ENCODE data around the gene CCR9. TPM values are rescaled to one million over a fixed set of nuclear protein-coding genes. Genes with fewer than 3 reads are reported as not detected.
A peak's percentile ranks its signal among the peaks of the same experiment; 100 is the strongest.

Gene CCR9
- total RNA-seq, 4 donors from 2014 or later, result 2.1 to 7.4 (median 3.7) TPM

DNA sequence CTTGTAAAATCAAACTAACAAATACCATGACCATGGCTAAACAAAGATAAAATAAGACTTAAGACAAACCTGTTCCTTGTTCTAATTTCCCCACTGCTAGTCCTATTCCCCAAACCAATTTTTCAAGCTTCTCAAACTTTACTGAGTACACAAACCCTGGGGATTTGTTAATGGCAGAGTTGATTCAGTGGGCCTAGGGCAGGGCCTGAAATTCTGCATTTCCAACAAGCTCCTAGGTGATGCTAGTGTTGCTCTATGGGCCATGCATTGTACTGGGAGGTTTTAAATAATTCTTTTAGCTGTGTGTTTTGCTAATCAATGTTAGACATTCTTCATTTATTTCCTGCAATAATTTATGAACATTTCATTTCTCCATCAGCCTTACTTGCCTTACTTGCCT is 13.3 kb upstream of the CCR9 start:
- no peak for TF ChIP-seq POLR2A (IDR thresholded peaks at IDR 0.05)
- TF ChIP-seq, protein P1, sequence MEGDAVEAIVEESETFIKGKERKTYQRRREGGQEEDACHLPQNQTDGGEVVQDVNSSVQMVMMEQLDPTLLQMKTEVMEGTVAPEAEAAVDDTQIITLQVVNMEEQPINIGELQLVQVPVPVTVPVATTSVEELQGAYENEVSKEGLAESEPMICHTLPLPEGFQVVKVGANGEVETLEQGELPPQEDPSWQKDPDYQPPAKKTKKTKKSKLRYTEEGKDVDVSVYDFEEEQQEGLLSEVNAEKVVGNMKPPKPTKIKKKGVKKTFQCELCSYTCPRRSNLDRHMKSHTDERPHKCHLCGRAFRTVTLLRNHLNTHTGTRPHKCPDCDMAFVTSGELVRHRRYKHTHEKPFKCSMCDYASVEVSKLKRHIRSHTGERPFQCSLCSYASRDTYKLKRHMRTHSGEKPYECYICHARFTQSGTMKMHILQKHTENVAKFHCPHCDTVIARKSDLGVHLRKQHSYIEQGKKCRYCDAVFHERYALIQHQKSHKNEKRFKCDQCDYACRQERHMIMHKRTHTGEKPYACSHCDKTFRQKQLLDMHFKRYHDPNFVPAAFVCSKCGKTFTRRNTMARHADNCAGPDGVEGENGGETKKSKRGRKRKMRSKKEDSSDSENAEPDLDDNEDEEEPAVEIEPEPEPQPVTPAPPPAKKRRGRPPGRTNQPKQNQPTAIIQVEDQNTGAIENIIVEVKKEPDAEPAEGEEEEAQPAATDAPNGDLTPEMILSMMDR (IDR thresholded peaks at IDR 0.05), result no peak
- H3K36me3 ChIP-seq, result no peaks in the 10 kb centered on the region
- peak overlapping the region in 2 of 4 donors; percentile 37 to 55 for H3K27ac ChIP-seq
- H3K9me3 ChIP-seq, result no peaks in the 10 kb centered on the region
- no peak for DNase-seq
- no peak overlapping the region for H3K4me3 ChIP-seq
- peaks cover 0 to 16% (median 2%) of the 10 kb centered on the region in 4 donors for H3K4me1 ChIP-seq
- no peaks in the 10 kb centered on the region for H3K27me3 ChIP-seq

DNA sequence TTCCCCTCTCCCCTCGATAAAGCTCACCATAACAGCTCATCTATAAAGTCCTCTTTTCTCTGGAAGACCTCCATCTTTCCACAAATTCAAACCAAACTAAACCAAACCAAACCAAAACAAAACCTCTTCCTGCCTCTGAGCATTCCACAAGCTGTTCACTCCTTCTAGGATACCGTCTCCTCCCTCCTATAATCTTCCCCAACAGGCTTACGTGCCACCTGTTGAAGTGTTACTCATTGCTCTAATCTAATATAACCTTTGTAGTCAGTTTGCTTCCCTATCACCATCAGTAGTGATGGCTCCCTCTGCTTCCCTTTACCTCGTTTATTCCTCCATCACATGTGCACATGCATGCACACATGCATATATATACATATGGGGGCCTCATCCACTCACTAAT is 12.7 kb upstream of the CCR9 start:
- Histone ChIP-seq H3K4me1 (peaks cover 0 to 15% (median 2%) of the 10 kb centered on the region in 4 donors), H3K27me3 (no peaks in the 10 kb centered on the region), H3K36me3 (no peaks in the 10 kb centered on the region), H3K27ac (no peak overlapping the region), H3K9me3 (no peaks in the 10 kb centered on the region), H3K4me3 (no peak overlapping the region)
- TF ChIP-seq, protein P1 (IDR thresholded peaks at IDR 0.05), result no peak
- no peak for TF ChIP-seq POLR2A (IDR thresholded peaks at IDR 0.05)
- DNase-seq, result no peak

DNA sequence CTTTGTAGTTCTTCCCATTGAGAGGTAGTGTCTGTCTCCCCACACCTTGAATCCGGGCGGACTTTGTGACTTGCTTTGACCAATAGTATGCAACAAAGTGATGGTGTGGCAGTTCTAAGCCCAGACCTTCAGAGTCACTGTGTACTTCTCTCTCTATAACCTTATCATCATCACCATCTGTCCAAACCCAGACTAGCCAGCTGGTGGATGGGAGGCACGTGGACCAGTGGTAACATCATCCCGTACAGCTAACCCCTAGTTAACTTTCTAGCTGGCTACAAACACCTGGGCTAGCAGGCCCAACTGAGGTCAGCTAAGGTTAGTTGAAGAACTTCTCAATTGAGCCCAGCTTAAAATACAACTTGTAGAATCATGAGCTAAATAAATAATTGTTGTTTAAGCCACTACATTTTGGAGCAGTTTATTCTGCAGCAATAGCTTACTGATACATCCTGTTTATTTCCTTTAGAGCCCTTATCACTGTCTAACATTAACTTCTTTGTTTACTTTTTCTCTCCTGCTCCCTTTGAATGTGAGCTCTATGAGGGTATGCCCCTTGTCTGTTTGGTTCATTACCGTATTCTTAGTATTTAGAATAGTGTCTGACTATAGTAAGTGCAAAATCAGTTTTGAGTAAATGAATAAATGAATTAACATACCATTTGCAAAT is 11.5 kb upstream of the CCR9 start:
- no peak overlapping the region for H3K27ac ChIP-seq
- H3K27me3 ChIP-seq, result no peaks in the 10 kb centered on the region
- no peak overlapping the region for H3K4me3 ChIP-seq
- H3K9me3 ChIP-seq, result no peaks in the 10 kb centered on the region
- peaks cover 0 to 5% (median 2%) of the 10 kb centered on the region in 4 donors for H3K4me1 ChIP-seq
- no peak for TF ChIP-seq POLR2A (IDR thresholded peaks at IDR 0.05)
- TF ChIP-seq, protein P1 (IDR thresholded peaks at IDR 0.05), result no peak
- H3K36me3 ChIP-seq, result no peaks in the 10 kb centered on the region
- no peak for DNase-seq

DNA sequence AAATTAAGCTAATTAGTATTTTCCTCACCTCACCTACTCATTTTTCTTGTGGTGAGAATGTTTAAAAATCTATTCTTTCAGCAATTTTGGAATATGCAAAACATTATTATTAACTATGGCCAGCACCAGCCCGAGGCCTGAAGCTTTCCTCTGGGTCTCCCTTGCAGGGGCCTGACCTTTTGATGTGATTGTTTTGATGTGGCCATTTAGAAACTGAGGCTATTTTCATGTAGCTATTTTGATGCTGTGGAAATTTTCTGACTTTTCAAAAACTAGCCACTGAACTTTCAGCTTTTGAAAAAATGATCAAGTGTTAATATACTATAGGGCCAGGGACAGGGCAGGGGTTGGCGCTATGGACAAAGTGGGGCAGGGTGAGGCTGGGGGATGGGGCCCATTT is 8.2 kb upstream of the CCR9 start:
- no peaks in the 10 kb centered on the region for H3K9me3 ChIP-seq
- H3K4me3 ChIP-seq, result no peak overlapping the region
- H3K4me1 ChIP-seq, result peaks cover 0 to 9% (median 4%) of the 10 kb centered on the region in 4 donors
- no peak for DNase-seq
- H3K36me3 ChIP-seq, result no peaks in the 10 kb centered on the region
- peak overlapping the region in 1 of 4 donors; percentile 13 for H3K27ac ChIP-seq
- TF ChIP-seq, protein P1 (IDR thresholded peaks at IDR 0.05), result no peak
- no peak for TF ChIP-seq POLR2A (IDR thresholded peaks at IDR 0.05)
- no peaks in the 10 kb centered on the region for H3K27me3 ChIP-seq

DNA sequence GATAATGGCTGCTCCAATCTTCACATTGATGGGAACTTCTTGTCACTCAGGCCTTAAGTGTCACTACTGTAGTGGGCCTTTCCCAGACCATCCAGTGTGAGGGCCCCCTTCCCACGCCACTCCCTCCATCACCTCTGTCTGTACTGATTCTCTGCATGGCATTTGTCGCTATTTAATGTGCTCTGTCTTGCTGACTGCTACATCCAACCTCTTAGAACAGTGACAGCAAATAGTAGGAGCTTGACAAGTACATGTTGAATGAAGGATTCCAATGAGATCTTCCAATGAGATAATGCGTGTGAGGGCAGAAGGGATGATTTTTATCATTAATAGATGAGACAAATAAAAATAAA is 5.6 kb upstream of the CCR9 start:
- Histone ChIP-seq H3K27me3 (no peaks in the 10 kb centered on the region), H3K9me3 (no peaks in the 10 kb centered on the region), H3K4me3 (no peak overlapping the region), H3K4me1 (peaks cover 0 to 9% (median 4%) of the 10 kb centered on the region in 4 donors), H3K36me3 (no peaks in the 10 kb centered on the region), H3K27ac (peak overlapping the region; percentile 39 to 80 (median 50))
- no peak for DNase-seq
- TF ChIP-seq, protein P1 (IDR thresholded peaks at IDR 0.05), result no peak
- no peak for TF ChIP-seq POLR2A (IDR thresholded peaks at IDR 0.05)
